H9 (cell line): ENCODE results near the gene GNB3. TPM values are rescaled to one million over a fixed set of nuclear protein-coding genes. Genes with fewer than 3 reads are reported as not detected.
A peak's percentile ranks its signal among the peaks of the same experiment; 100 is the strongest.

Source experiments
- DNase-seq: peaks from one replicate; pipeline ENCODE4 v3.0.0-alpha.2; 2017
- H2AFZ ChIP-seq: one replicate; pipeline ENCODE4 v1.6.1; 2013; ENCODE audit warnings: mild to moderate bottlenecking, low read length, control low read depth, moderate library complexity
- H2AK5ac ChIP-seq: 2 replicates; pipeline ENCODE4 v1.6.1; 2013; ENCODE audit warnings: low read length, control low read depth, mixed read lengths; ENCODE audit not compliant: insufficient read length
- H2BK120ac ChIP-seq: one replicate; pipeline ENCODE4 v1.6.1; 2013; ENCODE audit warnings: low read depth, mild to moderate bottlenecking, low read length, control low read depth, inconsistent platforms; ENCODE audit not compliant: poor library complexity, severe bottlenecking
- H2BK12ac ChIP-seq: 2 replicates; pipeline ENCODE4 v1.6.1; 2013; ENCODE audit warnings: low read length, control low read depth, mixed read lengths, low read depth; ENCODE audit not compliant: insufficient read length
- H2BK15ac ChIP-seq: 2 replicates; pipeline ENCODE4 v1.6.1; 2013; ENCODE audit warnings: low read depth, low read length, control low read depth
- H2BK20ac ChIP-seq: one replicate; pipeline ENCODE4 v1.6.1; 2013; ENCODE audit warnings: low read depth, mild to moderate bottlenecking, low read length, control low read depth, inconsistent platforms; ENCODE audit not compliant: poor library complexity, severe bottlenecking
- H2BK5ac ChIP-seq: 2 replicates; pipeline ENCODE4 v1.6.1; 2013; ENCODE audit warnings: low read length, control low read depth, mixed read lengths; ENCODE audit not compliant: insufficient read length
- H3K14ac ChIP-seq: 2 replicates; pipeline ENCODE4 v1.6.1; 2013; ENCODE audit warnings: low read length, control low read depth; ENCODE audit not compliant: insufficient read depth
- H3K18ac ChIP-seq: 2 replicates; pipeline ENCODE4 v1.6.1; 2013; ENCODE audit warnings: low read depth, mild to moderate bottlenecking, mixed read lengths, low read length, control low read depth; ENCODE audit not compliant: insufficient read length
- H3K23ac ChIP-seq: 2 replicates; pipeline ENCODE4 v1.6.1; 2013; ENCODE audit warnings: low read length, control low read depth, mixed read lengths, low read depth; ENCODE audit not compliant: insufficient read length
- H3K23me2 ChIP-seq: 2 replicates; pipeline ENCODE4 v1.6.1; 2013; ENCODE audit warnings: low read depth, mild to moderate bottlenecking, mixed read lengths, low read length, control low read depth; ENCODE audit not compliant: insufficient read length, poor library complexity, severe bottlenecking
- H3K27ac ChIP-seq: 2 replicates; pipeline ENCODE4 v1.5.1; 2013; ENCODE audit warnings: low read length, control low read depth, mixed read lengths, low read depth; ENCODE audit not compliant: insufficient read length
- H3K27me3 ChIP-seq: 2 replicates; pipeline ENCODE4 v1.6.1; 2013; ENCODE audit warnings: low read length, control low read depth, inconsistent platforms; ENCODE audit not compliant: insufficient read depth
- H3K4ac ChIP-seq: 2 replicates; pipeline ENCODE4 v1.6.1; 2013; ENCODE audit warnings: low read depth, mild to moderate bottlenecking, control low read depth, inconsistent platforms, low read length, moderate library complexity
- H3K4me1 ChIP-seq: 2 replicates; pipeline ENCODE4 v1.6.1; 2013; ENCODE audit warnings: low read length, control low read depth, inconsistent platforms; ENCODE audit not compliant: insufficient read depth
- H3K4me2 ChIP-seq: 2 replicates; pipeline ENCODE4 v1.6.1; 2013; ENCODE audit warnings: low read length, control low read depth, mixed read lengths; ENCODE audit not compliant: insufficient read length, insufficient read depth
- H3K56ac ChIP-seq: 2 replicates; pipeline ENCODE4 v1.6.1; 2013; ENCODE audit warnings: low read depth, mild to moderate bottlenecking, mixed read lengths, low read length, control low read depth; ENCODE audit not compliant: insufficient read length
- H3K79me1 ChIP-seq: 2 replicates; pipeline ENCODE4 v1.6.1; 2013; ENCODE audit warnings: low read depth, mild to moderate bottlenecking, moderate library complexity, low read length, control low read depth, inconsistent platforms; ENCODE audit not compliant: insufficient read depth, poor library complexity, severe bottlenecking
- H3K79me2 ChIP-seq: 2 replicates; pipeline ENCODE4 v1.6.1; 2013; ENCODE audit warnings: low read length, control low read depth, inconsistent platforms; ENCODE audit not compliant: insufficient read depth
- H3K9ac ChIP-seq: 2 replicates; pipeline ENCODE4 v1.6.1; 2013; ENCODE audit warnings: low read length, control low read depth, mixed read lengths; ENCODE audit not compliant: insufficient read length; ENCODE audit errors: extremely low read depth
- H3K9me3 ChIP-seq: one replicate; pipeline ENCODE4 v1.6.1; 2013; ENCODE audit warnings: low read depth, low read length, inconsistent platforms; ENCODE audit not compliant: control insufficient read depth
- H3T11ph ChIP-seq: one replicate; pipeline ENCODE4 v1.6.1; 2013; ENCODE audit warnings: mild to moderate bottlenecking, low read length, control low read depth, inconsistent platforms
- H4K20me1 ChIP-seq: one replicate; pipeline ENCODE4 v1.6.1; 2013; ENCODE audit not compliant: control insufficient read depth, insufficient read length, insufficient read depth
- H4K5ac ChIP-seq: 2 replicates; pipeline ENCODE4 v1.6.1; 2013; ENCODE audit warnings: low read depth, mild to moderate bottlenecking, mixed read lengths, low read length, control low read depth; ENCODE audit not compliant: insufficient read length
- H4K8ac ChIP-seq: replicated peaks from 2 replicates; pipeline ENCODE4 v1.6.1; 2013; ENCODE audit warnings: low read length, control low read depth, mixed read lengths, low read depth; ENCODE audit not compliant: insufficient read length
- H4K91ac ChIP-seq: 2 replicates; pipeline ENCODE4 v1.6.1; 2013; ENCODE audit warnings: low read depth, mild to moderate bottlenecking, moderate library complexity, mixed read lengths, low read length, control low read depth; ENCODE audit not compliant: insufficient read length
- H3K27ac Mint-ChIP-seq, 3 experiments: 2 replicates in 2 of 3; 3 replicates in 1 of 3; pipeline ENCODE4 v1.8.0; 2020 to 2021; ENCODE audit warnings: mixed read lengths in 3 of 3, mild to moderate bottlenecking in 1 of 3, moderate library complexity in 1 of 3
- H3K27me3 Mint-ChIP-seq: 2 replicates; pipeline ENCODE4 v1.8.0; 2021; ENCODE audit warnings: low read depth, mild to moderate bottlenecking, moderate library complexity, mixed read lengths
- H3K36me3 Mint-ChIP-seq, 3 experiments: 2 replicates in 2 of 3; 3 replicates in 1 of 3; pipeline ENCODE4 v1.8.0; 2020 to 2021; ENCODE audit warnings: low read depth in 3 of 3, mixed read lengths in 3 of 3; ENCODE audit not compliant: insufficient read depth in 1 of 3
- H3K4me1 Mint-ChIP-seq, 2 experiments: 2 replicates each; pipeline ENCODE4 v1.8.0; 2020; ENCODE audit warnings: mixed read lengths in 2 of 2
- H3K4me3 Mint-ChIP-seq, 2 experiments: 2 replicates in 1 of 2; 3 replicates in 1 of 2; pipeline ENCODE4 v1.8.0; 2020 to 2021; ENCODE audit warnings: mild to moderate bottlenecking in 2 of 2, mixed read lengths in 2 of 2, moderate library complexity in 1 of 2
- H3K9me3 Mint-ChIP-seq, 2 experiments: 2 replicates in 1 of 2; 3 replicates in 1 of 2; pipeline ENCODE4 v1.8.0; 2020; ENCODE audit warnings: mild to moderate bottlenecking in 2 of 2, mixed read lengths in 2 of 2, moderate library complexity in 1 of 2
- WGBS: extraction: QIAGEN DNeasy Blood & Tissue Kit; methylation state at CpG from one replicate; pipeline ENCODE4 v1.1.7; 2013; ENCODE audit warnings: missing lambda C conversion rate, low lambda C conversion rate, mixed read lengths; ENCODE audit not compliant: insufficient read length; ENCODE audit errors: extremely low coverage; 5-methylcytosine and 5-hydroxymethylcytosine counted together
- long read RNA-seq: library from polyadenylated mRNA; unstranded; transcript quantifications from one replicate; pipeline ENCODE4 v2.0.0, GENCODE V29; 2020
- total RNA-seq: library from RNA; stranded (reverse); gene quantifications from 2 replicates; pipeline ENCODE4 v1.2.1, GENCODE V29; 2021
- TF ChIP-seq, protein P1 (sequence below): fragments of 200-600 bp; sonication (generic); conservative IDR thresholded peaks from 3 replicates; pipeline ENCODE4 v1.8.0; 2021; ENCODE audit warnings: antibody characterized with exemption, mild to moderate bottlenecking

GNB3 gene
- total RNA-seq, result 17.3 and 20.0 TPM in 2 replicates
- long read RNA-seq, partial matches to known transcripts, result 3 of 5 reads
- long read RNA-seq, other reads (novel, unspliced or antisense), result 1 of 5 reads

DNA sequence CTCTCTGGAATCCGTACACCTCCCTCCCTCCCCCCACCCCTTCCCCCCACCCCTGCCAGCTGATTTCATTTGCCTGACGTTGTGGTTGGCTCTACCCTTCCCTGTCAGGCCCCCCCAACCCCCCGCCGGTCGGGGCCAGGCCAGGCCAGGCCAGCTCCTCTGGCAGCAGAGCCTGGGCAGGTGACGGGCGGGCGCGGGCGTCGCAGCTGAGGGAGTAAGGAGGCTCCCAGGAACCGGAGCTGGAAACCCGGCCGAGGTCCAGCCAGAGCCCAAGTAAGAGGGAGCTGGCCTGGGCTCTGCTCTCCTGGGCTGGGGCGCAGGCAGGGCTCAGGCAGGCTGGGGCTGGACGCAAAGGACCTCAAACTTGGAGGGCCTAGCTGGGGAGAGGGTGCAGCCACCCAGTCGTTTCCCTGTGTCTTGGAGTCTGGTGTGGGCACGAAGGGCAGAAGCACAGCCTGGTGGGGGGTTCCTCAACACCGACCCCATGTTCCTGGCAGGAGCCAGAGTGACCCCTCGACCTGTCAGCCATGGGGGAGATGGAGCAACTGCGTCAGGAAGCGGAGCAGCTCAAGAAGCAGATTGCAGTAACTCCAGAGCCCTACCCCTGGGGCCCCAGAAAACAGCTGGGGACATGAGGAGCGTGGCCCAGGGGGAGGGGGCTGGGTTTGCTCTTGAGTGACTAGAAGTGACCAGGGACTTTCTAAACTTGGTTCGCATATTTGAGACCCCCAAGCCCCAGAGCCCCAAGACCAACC, at the start of gene GNB3:
Gene GNB3, plus strand, starts transcription at position 165 of the 755 bp plus-strand sequence. Its CDS starts 363 bp downstream, at position 528.
- H3K18ac ChIP-seq, result no peak within 1 kb of the TSS
- H2BK5ac ChIP-seq, result no peak within 1 kb of the TSS
- no peak within 1 kb of the TSS for H2AK5ac ChIP-seq
- H3K23me2 ChIP-seq, result no peaks in the 10 kb centered on the region
- H3K14ac ChIP-seq, result no peak within 1 kb of the TSS
- Mint-ChIP-seq H3K27ac (peak within 1 kb of the TSS in 2 of 3 experiments; percentile 39 to 67; a peak in 3 of 7 replicates), H3K4me1 (peaks cover 4 to 21% of the 10 kb centered on the region in 2 experiments; a peak in 3 of 4 replicates), H3K4me3 (no peak within 1 kb of the TSS), H3K9me3 (no peaks in the 10 kb centered on the region; a peak in 1 of 5 replicates), H3K27me3 (no peaks in the 10 kb centered on the region), H3K36me3 (peaks cover 29 to 73% (median 70%) of the 10 kb centered on the region in 3 experiments)
- H2BK15ac ChIP-seq, result no peak within 1 kb of the TSS
- H3K23ac ChIP-seq, result no peak within 1 kb of the TSS
- no peak for DNase-seq
- H3K9me3 ChIP-seq, result no peaks in the 10 kb centered on the region
- no peaks in the 10 kb centered on the region for H3K4me1 ChIP-seq
- TF ChIP-seq, protein P1, sequence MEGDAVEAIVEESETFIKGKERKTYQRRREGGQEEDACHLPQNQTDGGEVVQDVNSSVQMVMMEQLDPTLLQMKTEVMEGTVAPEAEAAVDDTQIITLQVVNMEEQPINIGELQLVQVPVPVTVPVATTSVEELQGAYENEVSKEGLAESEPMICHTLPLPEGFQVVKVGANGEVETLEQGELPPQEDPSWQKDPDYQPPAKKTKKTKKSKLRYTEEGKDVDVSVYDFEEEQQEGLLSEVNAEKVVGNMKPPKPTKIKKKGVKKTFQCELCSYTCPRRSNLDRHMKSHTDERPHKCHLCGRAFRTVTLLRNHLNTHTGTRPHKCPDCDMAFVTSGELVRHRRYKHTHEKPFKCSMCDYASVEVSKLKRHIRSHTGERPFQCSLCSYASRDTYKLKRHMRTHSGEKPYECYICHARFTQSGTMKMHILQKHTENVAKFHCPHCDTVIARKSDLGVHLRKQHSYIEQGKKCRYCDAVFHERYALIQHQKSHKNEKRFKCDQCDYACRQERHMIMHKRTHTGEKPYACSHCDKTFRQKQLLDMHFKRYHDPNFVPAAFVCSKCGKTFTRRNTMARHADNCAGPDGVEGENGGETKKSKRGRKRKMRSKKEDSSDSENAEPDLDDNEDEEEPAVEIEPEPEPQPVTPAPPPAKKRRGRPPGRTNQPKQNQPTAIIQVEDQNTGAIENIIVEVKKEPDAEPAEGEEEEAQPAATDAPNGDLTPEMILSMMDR, result no peak
- H2BK12ac ChIP-seq, result no peak within 1 kb of the TSS
- H3K56ac ChIP-seq, result no peak within 1 kb of the TSS
- no peak within 1 kb of the TSS for H3K4ac ChIP-seq
- H3K27me3 ChIP-seq, result no peaks in the 10 kb centered on the region
- no peak within 1 kb of the TSS for H3K27ac ChIP-seq
- H3K79me2 ChIP-seq, result no peaks in the 10 kb centered on the region
- no peak within 1 kb of the TSS for H2BK20ac ChIP-seq
- no peak within 1 kb of the TSS for H4K5ac ChIP-seq
- no peak within 1 kb of the TSS for H2BK120ac ChIP-seq
- H3K79me1 ChIP-seq, result no peaks in the 10 kb centered on the region
- H4K91ac ChIP-seq, result no peak within 1 kb of the TSS
- no peak within 1 kb of the TSS for H3K9ac ChIP-seq
- no peak within 1 kb of the TSS for H2AFZ ChIP-seq
- no peaks in the 10 kb centered on the region for H4K20me1 ChIP-seq
- H3K4me2 ChIP-seq, result no peak within 1 kb of the TSS
- no peak within 1 kb of the TSS for H4K8ac ChIP-seq
- H3T11ph ChIP-seq, result no peak within 1 kb of the TSS
- WGBS, result no CpG with 5 or more reads among the region's 24 CpGs
